Posterior vena cava (tissue), 2 donors: ENCODE measurements around the gene CES2. TPM values are rescaled to one million over a fixed set of nuclear protein-coding genes. Genes with fewer than 3 reads are reported as not detected.
"Not testable (repeated sequence)": the region's sequence is repeated elsewhere in the genome, so short reads cannot be mapped to it uniquely, and the experiment has no call there.

ENCODE experiments used
- DNase-seq: peaks from one replicate; pipeline ENCODE4 v3.0.0-alpha.2; 2020; ENCODE audit warnings: low spot score
- intact Hi-C, 2 donors: fragments of 100-400 bp; cut with DNase I; formaldehyde crosslinking; loops; one replicate each; pipeline versions ENCODE4 v1.14.1 to v1.14.2; 2022 to 2023
- total RNA-seq, 2 donors: library from RNA; stranded (reverse); fragmentation: NEBNext Ultra II Directional; extraction: Animal tissue kit (Norgen Biotek cat#: 25700); gene quantifications; one replicate each; pipeline ENCODE4 v1.2.1, GENCODE V29; 2021
- donor health status: DM: yes; HTN: yes; CAD: no.
- donor health status: DM: yes; HTN: yes; CAD: no.

CES2 gene
- total RNA-seq, 2 donors from 2014 or later: 26.7 to 31.3 TPM

DNA sequence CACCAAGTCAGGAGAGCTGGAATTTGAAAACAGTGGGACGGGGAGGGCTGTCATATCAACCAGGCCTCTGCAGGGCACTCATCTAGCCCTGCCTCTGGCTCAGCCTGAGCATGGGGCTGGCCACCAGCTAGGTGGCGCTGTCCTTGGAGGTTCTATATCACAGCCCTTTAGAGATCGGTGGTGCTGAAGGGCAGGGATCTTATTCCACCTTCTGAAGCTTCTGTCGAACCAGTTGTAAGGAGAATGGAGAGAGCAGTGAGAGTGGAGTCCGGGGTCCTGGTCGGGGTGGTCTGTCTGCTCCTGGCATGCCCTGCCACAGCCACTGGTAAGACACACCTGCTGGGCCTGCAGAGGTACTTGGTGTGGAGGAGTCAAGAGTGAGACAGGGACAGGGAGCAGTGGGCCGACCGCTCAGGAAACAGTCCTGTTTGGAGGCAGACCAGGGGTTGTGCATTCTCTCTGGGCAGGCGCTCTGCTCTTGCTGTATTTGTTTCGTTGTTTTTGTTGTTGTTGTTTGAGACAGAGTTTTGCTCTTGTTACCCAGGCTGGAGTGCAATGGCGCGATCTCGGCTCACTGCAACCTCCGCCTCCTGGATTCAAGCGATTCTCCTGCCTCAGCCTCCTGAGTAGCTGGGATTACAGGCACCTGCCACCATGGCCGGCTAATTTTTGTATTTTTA is 25.9 kb downstream of the CES2 start, which contains the start of gene CES3:
TSS of gene CES3 (plus strand) at position 202 of the 680 bp plus-strand sequence. CDS start at position 244, 42 bp downstream.
- intact Hi-C loops: no loop called here

DNA sequence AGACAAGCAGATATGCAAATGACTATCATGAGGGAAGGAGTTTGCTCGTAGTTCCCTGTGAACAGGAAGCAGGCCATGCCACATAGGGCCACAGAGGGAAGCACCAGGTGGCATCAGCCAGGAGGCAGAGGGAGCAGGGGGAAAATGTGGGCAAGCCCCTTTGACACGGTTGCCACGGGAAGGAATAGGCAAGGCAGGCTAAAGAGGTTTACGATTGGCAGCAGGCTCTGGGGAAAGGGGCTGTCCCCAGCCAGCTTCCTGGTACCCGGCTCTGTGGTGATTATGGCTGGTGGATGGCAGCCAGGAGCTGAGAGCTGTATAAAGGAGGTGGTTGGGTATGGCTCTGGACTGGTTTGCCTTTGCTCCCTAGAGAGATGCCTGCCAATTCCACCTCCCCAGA is 26.6 kb downstream of the CES2 start:
- intact Hi-C loops: no loop called here

More for the DNA sequence above, 25.9 kb downstream of the CES2 start, which contains the start of gene CES3:
- DNase-seq: no peak

DNA sequence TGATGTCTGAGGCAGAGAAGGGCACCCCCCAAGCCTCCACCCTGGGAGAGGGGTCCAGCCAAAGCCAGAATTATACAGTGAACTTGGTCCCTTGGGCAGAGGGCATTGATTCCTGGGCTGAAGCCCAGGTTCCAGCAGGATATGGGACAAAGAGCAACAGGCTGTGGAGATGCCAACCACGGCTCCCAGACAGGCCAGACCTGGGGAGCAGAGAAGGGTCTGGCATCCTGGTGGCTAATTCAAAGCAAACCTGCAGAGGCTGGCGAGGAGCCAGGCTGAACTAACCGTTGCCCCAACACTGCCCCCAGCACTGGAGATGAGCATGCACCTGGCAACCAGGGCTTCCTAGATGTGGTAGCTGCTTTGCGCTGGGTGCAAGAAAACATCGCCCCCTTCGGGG is 28.7 kb downstream of the CES2 start:
- DNase-seq: no peak
- intact Hi-C loops: no loop called here

More for the DNA sequence above, 26.6 kb downstream of the CES2 start:
- DNase-seq: no peak

DNA sequence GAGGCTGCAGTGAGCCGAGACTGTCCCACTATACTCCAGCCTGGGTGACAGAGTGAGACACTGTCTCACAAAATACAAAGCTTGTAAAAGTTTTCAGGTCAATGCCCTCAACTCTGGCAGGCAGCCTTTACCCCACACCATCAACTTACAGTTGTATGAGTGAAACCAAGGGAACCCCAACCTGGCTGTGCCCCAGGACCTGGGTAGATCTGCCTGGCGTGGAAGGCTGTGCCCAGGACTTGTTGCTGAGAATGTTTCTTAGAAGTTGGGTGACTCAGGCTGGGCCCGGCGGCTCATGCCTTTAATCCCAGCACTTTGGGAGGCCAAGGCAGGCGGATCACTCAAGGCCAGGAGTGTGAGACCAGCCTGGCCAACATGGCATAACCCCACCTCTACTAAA is 33.5 kb downstream of the CES2 start:
- intact Hi-C loops: no loop called here
- DNase-seq: no peak

DNA sequence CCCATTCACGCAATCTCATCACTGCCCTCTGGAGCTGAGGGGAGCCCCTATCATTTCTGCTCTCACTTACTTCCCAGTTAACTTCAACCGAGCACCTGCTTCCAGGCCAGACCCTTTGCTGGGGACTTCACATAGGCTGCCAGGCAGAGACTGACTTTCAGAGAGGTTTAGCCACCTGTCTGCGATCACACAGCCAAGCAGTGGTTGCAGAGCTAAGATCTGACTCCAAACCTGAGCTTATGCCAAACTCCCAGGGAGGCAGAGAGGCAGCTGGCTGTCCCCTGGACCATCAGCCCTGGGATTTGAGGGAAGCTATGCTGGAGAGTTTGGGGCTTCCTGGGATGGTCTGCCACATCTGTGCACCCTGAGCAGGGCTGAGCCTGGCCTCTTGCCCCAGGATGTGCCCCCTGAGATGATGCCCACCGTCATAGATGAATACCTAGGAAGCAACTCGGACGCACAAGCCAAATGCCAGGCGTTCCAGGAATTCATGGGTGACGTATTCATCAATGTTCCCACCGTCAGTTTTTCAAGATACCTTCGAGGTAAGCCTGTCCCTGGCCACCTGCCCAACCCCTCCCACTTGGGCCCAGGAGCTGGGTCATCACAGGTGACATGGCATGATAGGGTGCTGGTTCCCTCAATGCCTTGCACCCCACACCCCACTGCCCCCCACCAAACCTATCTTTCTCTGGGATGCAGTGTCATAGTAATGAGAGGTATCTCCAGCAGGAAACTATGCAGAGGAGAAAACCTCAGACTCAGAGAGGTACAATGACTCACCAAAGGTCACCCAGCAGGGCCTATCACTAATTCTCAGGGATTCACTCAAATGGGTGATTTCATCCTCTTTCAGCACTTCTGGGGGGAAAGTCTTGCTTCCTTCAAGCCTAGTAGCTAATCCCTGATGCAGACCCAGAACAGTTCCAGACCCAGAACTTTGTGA is 35.7 kb downstream of the CES2 start:
- DNase-seq: no peak
- intact Hi-C loops: loop anchor here in 1 of 2 donors (10.0 kb wide), 1 partner anchor 214 kb away; the partner anchor contains the start of gene MATCAP1

DNA sequence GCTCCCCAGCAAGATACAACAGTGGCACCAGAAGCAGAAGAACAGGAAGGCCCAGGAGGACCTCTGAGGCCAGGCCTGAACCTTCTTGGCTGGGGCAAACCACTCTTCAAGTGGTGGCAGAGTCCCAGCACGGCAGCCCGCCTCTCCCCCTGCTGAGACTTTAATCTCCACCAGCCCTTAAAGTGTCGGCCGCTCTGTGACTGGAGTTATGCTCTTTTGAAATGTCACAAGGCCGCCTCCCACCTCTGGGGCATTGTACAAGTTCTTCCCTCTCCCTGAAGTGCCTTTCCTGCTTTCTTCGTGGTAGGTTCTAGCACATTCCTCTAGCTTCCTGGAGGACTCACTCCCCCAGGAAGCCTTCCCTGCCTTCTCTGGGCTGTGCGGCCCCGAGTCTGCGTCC is 37.7 kb downstream of the CES2 start:
- DNase-seq: no peak
- intact Hi-C loops: loop anchor here in 1 of 2 donors (10.0 kb wide), 1 partner anchor 212 kb away; the partner anchor contains the start of gene MATCAP1

DNA sequence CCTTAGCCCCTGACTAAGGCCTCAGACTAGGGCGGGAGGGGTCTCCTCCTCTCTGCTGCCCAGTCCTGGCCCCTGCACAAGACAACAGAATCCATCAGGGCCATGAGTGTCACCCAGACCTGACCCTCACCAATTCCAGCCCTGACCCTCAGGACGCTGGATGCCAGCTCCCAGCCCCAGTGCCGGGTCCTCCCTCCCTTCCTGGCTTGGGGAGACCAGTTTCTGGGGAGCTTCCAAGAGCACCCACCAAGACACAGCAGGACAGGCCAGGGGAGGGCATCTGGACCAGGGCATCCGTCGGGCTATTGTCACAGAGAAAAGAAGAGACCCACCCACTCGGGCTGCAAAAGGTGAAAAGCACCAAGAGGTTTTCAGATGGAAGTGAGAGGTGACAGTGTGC is 38.4 kb downstream of the CES2 start:
- intact Hi-C loops: loop anchor here in 1 of 2 donors (10.0 kb wide), 1 partner anchor 211 kb away; the partner anchor contains the start of gene MATCAP1
- no peak for DNase-seq

DNA sequence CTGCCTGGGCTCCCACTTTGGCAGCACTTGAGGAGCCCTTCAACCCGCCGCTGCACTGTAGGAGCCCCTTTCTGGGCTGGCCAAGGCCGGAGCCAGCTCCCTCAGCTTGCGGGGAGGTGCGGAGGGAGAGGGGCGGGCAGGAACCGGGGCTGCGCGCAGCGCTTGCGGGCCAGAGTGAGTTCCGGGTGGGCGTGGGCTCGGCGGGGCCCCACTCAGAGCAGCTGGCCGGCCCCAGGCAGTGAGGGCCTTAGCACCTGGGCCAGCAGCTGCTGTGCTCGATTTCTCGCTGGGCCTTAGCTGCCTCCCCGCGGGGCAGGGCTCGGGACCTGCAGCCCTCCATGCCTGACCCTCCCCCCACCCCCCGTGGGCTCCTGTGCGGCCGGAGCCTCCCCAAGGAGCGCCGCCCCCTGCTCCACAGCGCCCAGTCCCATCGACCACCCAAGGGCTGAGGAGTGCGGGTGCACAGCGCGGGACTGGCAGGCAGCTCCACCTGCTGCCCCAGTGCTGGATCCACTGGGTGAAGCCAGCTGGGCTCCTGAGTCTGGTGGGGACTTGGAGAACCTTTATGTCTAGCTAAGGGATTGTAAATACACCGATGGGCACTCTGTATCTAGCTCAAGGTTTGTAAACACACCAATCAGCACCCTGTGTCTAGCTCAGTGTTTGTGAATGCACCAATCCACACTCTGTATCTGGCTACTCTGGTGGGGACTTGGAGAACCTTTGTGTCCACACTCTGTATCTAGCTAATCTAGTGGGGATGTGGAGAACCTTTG is 39.0 kb downstream of the CES2 start:
- intact Hi-C loops: loop anchor here in 1 of 2 donors (10.0 kb wide), 1 partner anchor 210 kb away; the partner anchor contains the start of gene MATCAP1
- DNase-seq: not testable (repeated sequence)

DNA sequence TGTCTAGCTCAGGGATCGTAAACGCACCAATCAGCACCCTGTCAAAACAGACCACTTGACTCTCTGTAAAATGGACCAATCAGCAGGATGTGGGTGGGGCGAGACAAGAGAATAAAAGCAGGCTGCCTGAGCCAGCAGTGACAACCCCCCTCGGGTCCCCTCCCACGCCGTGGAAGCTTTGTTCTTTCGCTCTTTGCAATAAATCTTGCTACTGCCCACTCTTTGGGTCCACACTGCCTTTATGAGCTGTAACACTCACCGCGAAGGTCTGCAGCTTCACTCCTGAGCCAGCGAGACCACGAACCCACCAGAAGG is 39.6 kb downstream of the CES2 start:
- intact Hi-C loops: loop anchor here in 1 of 2 donors (5.0 to 10.0 kb wide), 2 partner anchors 182 to 210 kb away; partner anchors contain the start of genes FBXL8, MATCAP1 and TRADD

DNA sequence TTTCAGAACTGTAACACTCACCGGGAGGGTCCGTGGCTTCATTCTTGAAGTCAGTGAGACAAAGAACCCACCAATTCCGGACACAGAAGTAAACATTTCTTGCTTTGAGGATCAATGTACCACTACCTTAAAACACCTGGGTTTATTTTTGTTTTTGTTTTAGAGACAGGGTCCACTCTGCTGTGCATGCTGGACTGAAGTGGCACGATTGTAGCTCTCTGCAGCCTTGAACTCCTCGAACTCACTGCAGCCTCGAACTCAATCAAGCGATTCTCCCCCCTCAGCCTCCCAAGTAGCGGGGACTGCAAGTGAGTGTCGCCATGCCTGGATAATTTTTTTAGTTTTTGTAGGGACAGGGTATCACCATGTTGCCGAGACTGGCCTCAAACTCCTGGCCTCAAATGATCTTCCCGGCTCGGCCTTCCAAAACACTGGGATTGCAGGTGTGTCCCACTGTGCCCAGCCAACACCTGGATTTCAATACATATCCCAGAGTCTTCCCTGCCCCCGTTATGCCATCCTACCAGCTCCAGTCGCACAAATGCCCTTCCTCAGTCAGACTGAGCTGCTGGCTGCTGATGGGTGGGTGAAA is 40.1 kb downstream of the CES2 start:
- DNase-seq: no peak
- intact Hi-C loops: loop anchor here in 1 of 2 donors (5.0 to 10.0 kb wide), 2 partner anchors 182 to 209 kb away; partner anchors contain the start of genes FBXL8, MATCAP1 and TRADD

More for the DNA sequence above, 39.6 kb downstream of the CES2 start:
- not testable (repeated sequence) for DNase-seq

DNA sequence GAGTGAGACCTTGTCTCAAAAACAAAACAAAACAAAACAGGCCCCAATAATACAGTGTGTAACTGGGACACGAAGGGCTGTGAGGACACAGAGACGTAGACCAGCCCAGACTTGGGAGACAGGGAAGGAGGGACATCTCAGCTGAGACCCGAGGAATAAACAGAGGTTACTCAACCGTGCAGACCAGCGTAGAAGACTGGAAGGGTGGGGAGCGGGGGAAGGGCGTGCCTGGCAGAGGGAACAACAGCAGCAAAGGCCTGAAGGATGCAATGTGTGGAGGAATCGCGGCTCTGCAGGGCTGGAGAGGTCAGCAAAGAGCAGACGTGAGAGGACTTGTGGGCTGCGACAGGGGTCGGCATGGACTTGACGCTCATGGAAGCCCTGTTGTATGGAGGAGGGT is 41.4 kb downstream of the CES2 start:
- intact Hi-C loops: loop anchor here (2.0 to 10.0 kb wide), 3 partner anchors 178 to 208 kb away; partner anchors contain the start of genes FBXL8 (in 1 of the 2), MATCAP1 (in 1 of the 2) and TRADD (in 1 of the 2)
- no peak for DNase-seq

DNA sequence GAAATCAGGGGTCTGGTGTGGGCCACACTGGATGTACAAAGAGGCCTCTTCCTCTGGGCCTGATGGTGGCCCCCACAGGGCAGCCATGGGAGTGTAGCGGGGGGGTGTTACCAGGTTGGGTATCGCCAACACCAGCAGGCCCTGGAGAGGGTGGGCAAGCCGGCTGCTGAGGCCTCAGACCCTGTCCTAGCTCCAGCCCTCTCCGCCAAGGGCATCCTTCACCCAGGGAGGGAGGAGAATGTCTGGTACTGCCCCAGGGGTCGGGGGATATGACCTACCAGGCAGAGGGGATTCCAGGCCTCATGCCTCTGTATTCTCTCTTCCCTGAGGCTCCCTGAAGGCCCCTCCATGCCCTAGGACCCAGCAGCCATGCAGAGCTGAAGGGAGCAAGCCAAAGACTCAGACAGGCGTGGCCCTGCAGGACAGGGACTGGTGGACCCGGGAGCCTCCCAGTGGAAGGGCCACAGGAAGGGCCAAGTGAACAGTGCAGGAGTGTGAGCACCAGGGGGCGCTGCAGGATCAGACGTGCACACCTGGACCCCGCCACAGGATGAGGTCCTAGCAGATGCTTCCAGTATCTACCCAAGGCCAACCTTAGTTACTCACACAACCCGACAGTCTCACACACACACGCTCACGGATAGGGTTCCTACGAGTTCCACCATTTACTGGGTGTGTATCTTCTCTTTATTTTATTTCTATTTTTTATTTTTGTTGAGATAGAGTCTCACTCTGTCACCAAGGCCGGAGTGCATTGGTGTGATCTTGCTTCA is 42.2 kb downstream of the CES2 start:
- intact Hi-C loops: loop anchor here (2.0 to 10.0 kb wide), 3 partner anchors 177 to 207 kb away; partner anchors contain the start of genes FBXL8 (in 1 of the 2), MATCAP1 (in 1 of the 2) and TRADD (in 1 of the 2)
- DNase-seq: peak; percentile 96

DNA sequence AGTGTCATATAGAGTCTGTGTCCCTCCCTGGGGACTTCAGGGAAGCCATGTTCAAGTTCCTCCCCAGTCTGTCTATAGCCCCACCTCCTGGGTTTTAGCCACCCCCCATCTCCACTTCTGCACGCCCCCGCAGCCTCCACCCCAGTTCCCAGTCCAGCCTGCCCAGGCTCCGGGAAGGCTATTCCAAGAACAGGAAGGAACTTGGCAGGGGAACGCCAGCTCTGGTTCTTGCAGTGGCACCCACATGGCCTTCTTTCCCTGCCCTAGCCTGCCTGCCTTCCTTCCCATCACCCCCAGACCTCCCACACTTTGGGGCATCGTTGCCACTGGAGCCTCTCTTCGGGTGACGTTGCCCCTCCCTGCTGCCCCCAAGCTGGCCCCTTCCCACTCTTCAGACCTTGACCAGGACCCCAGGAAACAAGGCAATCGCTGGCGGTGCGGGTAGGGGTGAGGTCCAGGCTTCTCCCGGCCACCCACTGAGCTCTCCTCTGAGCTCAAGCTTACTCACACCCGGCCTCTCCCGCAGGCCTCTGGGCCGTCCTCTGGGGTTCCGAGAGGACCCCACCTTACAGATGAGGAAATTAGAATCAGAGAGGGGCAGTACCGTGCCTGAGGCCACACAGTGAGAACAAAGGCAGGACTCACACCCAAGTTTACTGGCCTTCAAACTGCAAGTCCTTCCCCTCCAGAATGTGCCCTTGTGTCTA is 43.8 kb downstream of the CES2 start:
- intact Hi-C loops: loop anchor here in 1 of 2 donors (5.0 to 10.0 kb wide), 2 partner anchors 178 to 206 kb away; partner anchors contain the start of genes FBXL8, MATCAP1 and TRADD

DNA sequence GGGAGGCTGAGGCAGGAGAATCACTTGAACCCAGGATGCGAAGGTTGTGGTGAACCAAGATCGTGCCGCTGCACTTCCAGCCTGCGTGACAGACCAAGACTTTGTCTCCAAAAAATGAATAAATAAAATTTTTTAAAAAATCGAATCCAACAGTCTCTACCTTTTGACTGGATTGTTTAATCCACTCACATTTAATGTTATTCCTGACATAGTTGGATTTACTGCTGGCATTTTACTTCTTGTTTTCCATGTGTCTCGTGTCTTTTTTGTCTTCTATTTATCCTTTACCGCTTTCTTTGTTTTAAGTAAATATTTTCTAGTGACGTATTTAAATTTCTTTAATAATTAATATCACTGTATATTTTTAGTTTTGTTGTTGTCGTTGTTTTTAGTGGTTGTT is 47.7 kb downstream of the CES2 start:
- DNase-seq: no peak
- intact Hi-C loops: no loop called here

More for the DNA sequence above, 43.8 kb downstream of the CES2 start:
- DNase-seq: peak; percentile 88

DNA sequence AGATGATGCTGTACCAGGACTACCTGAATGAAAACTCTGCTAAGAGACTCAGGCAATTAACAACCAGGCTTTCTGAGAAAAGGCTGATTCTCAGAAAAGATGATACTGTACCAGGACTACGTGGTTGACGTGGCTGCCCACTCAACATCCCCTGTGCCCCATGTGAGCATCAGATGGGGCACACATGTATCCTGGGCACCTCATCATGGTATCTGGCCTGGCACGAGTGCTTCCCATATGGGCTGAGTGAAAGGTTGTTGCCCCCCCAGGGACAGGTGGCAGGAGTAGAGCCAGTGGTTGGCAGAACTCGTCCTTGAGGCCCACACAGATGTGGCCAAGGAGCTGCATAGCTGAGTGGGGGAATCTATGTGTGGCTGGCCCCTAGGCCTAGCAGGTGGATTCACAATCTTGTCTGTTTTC is 49.6 kb downstream of the CES2 start:
- DNase-seq: no peak
- intact Hi-C loops: no loop called here

DNA sequence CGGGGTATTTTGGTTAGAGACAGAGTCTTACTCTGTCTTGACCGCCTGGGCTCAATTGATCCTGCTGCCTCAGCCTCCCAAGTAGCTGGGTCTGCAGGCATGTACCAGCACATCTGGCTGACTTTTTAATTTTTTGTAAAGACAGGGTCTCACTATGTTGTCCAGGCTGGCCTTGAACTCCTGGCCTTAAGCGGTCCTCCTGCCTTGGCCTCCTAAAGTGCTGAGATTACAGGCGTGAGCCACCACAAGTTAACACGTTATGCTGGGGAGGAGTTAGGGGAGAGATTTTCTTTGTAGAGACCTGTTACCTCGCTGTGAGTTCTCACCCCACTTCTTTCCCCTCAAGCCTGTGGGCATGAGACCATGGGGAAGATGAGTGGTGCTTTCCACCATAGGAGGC is 51.2 kb downstream of the CES2 start:
- intact Hi-C loops: no loop called here
- no peak for DNase-seq
